Tongue (tissue), 3 donors: Measurements from ENCODE around the gene SLC35D1. TPM values are rescaled to one million over a fixed set of nuclear protein-coding genes. Genes with fewer than 3 reads are reported as not detected.
"Not testable (repeated sequence)": the region's sequence is repeated elsewhere in the genome, so short reads cannot be mapped to it uniquely, and the experiment has no call there.

Experiments
- DNase-seq: peaks from one replicate; pipeline ENCODE4 v3.0.0-alpha.2; 2015
- small RNA-seq: library from RNA; depleted of rRNA; stranded (forward); fragments of <200 nt; gene quantifications from one replicate; pipeline ENCODE3, GENCODE V24; 2014; ENCODE audit warnings: low replicate concordance
- total RNA-seq: library from RNA; depleted of rRNA; stranded (reverse); fragments of >200 nt; gene quantifications from one replicate; pipeline ENCODE4 v1.2.3, GENCODE V29; 2014

SLC35D1 gene
- total RNA-seq, 1 donor from 2014 or later = 11.8 TPM

DNA sequence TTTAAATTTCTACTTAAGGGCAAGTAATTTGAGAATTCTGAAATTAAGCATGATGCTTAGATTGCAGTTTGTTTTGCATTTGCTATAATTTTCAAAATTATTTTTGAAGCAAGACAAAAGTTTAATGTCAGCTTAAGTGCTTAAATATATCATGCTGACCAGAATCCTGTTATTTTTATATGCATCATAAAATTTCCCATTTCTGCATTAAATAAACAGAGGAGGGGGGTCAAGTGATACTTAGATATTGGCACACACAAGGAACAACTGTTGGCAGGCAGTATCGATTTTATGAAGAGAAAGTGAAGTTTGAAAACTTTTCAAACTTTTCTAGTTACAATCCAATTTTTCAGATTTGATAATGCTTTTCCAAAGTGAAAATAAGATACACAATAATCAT lies 68.1 kb downstream of the SLC35D1 start:
- no peak for DNase-seq

DNA sequence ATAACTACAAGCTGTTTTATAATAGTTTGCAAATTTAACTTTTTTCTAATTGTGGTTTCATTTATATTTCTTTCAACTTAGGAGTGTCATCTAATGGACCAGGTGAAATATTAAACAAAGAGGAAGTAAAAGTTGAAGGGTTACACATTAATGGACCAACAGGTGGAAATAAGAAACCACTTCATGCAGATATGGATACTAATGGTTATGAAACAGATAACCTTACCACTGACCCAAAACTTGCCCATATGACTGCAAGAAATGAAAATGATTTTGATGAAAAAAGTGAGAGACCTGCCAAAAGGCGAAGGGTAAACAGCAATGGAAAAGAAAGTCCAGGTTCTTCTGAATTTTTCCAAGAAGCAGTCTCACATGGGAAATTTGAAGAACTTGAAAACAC lies 69.5 kb downstream of the SLC35D1 start:
- no peak for DNase-seq

DNA sequence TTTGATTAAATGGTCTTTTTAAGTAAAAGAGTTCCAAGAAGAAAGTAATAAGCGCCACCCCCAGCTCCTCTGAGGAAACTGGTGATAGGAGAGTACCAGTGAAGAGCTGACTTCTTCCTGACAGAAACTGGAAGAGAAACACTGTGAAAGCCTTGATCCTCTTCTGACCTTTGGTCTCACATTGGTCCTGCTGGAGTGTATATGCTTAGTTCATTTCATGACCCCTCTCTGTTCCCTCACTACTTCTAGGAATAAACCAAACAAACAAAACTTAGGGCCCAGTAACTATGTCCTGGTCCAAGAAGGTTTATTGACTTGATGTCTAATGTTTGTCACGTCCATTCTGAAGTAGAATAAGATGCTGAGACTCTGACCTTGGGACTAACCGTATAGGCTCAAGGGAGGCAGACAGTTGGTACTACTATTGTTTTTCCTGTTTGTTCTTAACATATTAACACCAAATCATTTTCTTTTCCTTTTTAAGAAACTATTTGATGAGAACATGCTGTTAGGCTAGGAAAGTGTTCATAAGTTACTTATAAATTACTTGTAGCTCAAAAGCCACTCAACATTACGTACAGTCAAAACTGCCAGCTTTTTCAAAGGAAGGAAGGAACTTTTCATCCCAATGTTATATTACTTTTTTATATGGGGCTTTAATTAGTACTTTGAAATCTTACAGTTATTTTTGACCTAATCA lies 71.2 kb downstream of the SLC35D1 start:
- no peak for DNase-seq

DNA sequence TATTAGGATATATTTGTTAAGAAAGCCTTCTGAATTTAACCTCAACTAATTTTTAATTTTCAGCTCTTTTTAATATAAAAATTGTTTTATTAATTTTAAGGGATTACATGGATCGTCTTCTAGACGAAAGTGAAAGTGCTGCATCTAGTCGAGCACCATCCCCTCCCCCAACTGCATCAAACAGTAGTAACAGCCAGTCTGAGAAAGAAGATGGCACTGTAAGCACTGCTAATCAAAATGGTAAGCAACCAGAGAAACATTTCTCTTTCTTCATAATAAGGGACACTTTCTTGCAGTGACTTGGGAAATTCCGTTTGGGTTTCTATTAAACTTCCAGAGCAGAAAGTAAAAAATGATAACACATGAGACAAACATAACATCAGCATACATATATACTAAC lies 72.3 kb downstream of the SLC35D1 start:
- no peak for DNase-seq

DNA sequence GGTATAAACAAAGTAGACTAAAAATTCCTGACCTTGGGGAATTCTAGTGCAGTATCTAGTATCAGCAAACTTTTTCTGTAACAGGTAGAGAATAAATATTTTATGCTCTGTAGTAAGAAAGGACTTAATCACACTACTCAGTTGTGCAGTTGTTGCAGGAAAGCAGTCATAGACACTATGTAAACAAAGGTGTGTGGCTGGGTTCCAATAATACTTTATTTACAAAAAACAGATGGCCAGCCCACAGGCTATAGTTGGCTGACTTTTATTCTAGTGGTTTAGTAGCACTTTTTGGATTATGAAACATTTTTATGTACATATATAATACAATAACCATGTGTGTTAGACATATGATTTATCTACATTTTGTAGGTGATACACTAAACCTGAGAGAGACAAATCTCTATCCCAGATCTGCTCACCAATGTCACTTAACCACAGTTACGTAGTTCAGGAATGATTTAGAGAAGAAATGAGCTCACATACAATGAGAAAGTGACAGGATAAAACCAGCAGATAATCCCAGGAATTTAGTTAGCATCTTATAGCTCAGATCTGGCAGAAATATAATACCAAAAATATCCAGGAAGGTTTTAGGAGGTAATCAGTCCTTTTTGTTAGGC lies 73.1 kb downstream of the SLC35D1 start:
- DNase-seq = peak; percentile 12

DNA sequence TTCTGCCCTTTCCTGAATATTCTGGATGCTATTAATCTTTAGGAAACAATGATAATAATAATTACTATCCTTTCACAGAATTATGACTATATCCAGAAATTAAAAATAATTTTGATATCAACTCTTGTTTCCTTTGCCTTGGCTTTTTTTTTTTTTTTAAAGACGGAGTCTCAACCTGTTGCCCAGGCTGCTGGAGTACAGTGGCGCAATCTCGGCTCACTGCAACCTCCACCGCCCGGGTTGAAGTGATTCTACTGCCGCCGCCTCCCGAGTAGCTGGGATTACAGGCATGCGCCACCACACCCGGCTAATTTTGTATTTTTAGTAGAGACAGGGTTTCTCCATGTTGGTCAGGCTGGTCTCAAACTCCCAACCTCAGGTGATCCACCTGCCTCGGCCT lies 74.3 kb downstream of the SLC35D1 start:
- not testable (repeated sequence) for DNase-seq

DNA sequence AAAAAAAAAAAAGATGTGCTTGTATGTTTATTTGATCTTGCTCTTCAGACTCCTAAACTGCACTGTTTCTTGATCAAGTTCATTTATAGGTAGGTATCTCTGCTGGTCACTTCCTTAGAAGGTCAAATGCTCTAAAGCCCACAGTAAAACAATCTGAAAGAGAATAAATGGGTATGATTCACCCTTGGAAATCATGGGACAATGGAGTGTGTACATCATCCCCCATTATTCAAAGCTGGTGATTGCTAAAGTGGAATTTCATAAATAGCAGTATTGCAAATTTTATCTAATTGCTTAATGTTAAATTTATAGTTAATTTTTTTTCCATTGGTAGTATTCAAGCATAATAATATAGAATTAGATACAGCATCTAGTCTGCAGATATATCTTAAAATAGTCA lies 75.7 kb downstream of the SLC35D1 start:
- DNase-seq = no peak

DNA sequence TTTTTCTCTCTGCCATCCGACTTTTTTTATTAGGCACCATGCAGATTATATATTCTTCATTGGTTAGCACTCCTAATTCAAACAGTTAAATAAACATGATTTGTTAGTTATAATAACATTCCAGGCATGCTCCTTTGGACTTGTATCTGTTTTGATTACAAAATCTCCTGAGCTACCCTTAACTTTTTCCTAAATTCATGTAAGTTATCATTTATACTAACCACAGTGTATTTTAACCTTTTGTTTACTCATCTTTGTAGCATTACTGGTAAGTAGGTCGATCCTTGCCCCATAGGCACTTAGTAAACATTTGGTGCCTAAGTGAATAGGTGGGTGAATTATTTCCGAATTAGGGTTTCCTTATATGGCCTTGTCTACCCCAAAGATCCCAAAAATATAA lies 85.4 kb downstream of the SLC35D1 start:
- no peak for DNase-seq

DNA sequence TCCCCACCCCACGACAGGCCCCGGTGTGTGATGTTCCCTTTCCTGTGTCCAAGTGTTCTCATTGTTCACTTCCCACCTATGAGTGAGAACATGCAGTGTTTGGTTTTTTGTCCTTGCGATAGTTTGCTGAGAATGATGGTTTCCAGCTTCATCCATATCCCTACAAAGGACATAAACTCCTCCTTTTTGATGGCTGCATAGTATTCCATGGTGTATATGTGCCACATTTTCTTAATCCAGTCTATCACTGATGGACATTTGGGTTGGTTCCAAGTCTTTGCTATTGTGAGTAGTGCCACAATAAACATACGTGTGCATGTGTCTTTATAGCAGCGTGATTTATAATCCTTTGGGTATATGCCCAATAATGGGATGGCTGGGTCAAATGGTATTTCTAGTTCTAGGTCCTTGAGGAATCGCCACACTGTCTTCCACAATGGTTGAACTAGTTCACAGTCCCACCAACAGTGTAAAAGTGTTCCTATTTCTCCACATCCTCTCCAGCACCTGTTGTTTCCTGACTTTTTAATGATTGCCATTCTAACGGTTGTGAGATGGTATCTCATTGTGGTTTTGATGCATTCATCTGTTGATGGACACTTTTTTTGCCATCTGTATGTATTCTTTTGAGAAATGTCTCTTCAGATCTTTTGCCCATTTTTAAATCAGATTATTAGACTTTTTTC lies 87.6 kb downstream of the SLC35D1 start:
- not testable (repeated sequence) for DNase-seq

DNA sequence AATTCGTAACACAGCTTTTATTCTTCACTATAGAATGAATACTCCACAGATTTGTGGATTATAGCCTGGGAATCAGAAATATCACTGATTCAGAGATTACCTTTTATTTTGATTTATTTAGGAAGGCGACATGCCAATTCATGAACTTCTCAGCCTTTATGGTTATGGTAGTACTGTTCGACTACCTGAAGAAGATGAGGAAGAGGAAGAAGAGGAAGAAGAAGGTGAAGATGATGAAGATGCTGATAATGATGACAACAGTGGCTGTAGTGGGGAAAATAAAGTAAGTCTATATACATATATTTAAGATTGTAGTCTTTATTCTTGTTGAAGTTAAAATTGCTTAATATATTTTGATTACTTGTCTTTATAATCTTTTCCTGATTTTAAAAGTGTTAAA lies 96.0 kb downstream of the SLC35D1 start:
- no peak for DNase-seq

DNA sequence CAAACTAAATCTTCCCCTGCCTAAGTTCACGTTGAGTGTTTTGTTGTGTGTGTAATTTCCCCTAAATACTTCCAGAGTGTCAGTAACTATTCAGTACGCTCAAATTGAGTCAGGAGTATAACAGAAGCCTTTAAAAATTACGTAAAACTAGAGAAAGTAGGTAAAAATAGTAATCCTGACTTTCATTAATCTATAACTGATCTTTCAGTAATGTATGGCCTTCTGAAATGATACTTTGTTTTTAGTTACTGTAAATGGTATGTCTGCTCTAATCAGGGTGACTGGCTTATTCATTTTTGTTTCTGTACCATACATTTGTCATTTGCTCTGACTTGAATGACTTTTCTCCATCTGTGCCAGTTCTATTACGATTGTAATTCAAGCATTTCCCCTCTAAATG lies 99.7 kb downstream of the SLC35D1 start:
- no peak for DNase-seq

DNA sequence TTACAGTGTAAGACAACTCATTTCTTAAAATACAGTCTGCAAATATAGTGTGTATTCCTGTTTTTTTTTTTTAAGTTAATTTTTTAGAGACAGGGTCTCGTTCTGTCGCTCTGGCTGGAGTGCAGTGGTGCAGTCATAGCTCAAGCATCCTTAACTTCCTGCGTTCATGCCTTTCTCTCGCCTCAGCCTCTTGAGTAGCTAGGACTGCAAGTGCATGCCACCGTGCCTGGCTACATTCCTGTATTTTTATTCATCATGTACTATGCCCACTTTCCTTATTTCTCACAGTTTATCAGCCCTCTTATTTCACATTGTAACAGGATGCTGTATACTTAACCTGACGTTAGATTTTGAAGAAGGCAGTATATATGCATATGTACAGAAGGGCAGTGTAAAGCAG lies 102.4 kb downstream of the SLC35D1 start:
- no peak for DNase-seq

Small RNA genes lying within 50 kb of the gene (small RNA-seq; reads per million reads assigned to genes)
- gene RF00322 = not detected

Other genes with a start within 250 kb of the SLC35D1 start
- 15.2 TPM for gene DNAI4, start 129.3 kb downstream of the SLC35D1 start, total RNA-seq
- gene MIER1, start 129.2 kb downstream of the SLC35D1 start, total RNA-seq = 34.5 TPM
- not detected for gene C1orf141, start 80.8 kb upstream of the SLC35D1 start, total RNA-seq
- not detected for gene IL23R, start 112.3 kb upstream of the SLC35D1 start, total RNA-seq